ENCODE data around the gene ARHGAP25. TPM values are rescaled to one million over a fixed set of nuclear protein-coding genes. Genes with fewer than 3 reads are reported as not detected.

Gene ARHGAP25
- total and polyA plus RNA-seq, 4 donors = 17.1 to 43.0 (median 22.6) TPM

DNA sequence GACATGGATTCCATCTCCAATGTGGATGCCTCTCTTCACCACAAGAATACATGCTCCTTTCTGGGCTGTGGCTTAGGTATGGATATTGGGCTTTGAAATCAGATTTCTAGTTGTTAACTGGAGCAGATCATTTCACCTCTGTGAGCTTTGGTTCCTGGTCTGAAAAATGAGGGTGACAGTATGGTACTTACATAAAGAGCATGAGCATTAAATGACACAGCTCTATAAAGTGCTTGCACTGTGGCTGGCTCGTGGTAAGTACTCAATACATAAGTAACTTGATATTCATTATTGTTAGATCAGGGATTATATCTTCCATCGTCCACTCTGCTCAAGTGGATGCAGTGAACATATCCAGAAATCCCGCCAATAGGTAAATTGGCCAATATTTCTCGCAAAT lies 33.4 kb downstream of the ARHGAP25 start:
- no peaks in the 10 kb centered on the region for H3K27me3 ChIP-seq (ENCODE audit: control insufficient read depth in 3 of 3, insufficient read depth in 3 of 3, low read length in 2 of 3)
- no peak overlapping the region for H3K4me3 ChIP-seq
- H3K36me3 ChIP-seq (ENCODE audit: control insufficient read depth in 4 of 4, insufficient read depth in 4 of 4, low read length in 4 of 4) = no peaks in the 10 kb centered on the region
- no peak for DNase-seq
- TF ChIP-seq, protein P1, sequence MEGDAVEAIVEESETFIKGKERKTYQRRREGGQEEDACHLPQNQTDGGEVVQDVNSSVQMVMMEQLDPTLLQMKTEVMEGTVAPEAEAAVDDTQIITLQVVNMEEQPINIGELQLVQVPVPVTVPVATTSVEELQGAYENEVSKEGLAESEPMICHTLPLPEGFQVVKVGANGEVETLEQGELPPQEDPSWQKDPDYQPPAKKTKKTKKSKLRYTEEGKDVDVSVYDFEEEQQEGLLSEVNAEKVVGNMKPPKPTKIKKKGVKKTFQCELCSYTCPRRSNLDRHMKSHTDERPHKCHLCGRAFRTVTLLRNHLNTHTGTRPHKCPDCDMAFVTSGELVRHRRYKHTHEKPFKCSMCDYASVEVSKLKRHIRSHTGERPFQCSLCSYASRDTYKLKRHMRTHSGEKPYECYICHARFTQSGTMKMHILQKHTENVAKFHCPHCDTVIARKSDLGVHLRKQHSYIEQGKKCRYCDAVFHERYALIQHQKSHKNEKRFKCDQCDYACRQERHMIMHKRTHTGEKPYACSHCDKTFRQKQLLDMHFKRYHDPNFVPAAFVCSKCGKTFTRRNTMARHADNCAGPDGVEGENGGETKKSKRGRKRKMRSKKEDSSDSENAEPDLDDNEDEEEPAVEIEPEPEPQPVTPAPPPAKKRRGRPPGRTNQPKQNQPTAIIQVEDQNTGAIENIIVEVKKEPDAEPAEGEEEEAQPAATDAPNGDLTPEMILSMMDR (IDR thresholded peaks at IDR 0.05; ENCODE audit: control extremely low read depth, extremely low read depth) = no peak
- H3K27ac ChIP-seq (ENCODE audit: low read depth in 1 of 2, low read length in 1 of 2) = peak overlapping the region in 1 of 2 donors; percentile 82
- 87 to 93% methylated on average over 4 of the region's 4 CpGs for WGBS, 2 donors
- ATAC-seq (ENCODE audit: insufficient read depth, low FRiP score) = no peak
- no peaks in the 10 kb centered on the region for H3K9me3 ChIP-seq (ENCODE audit: control insufficient read depth in 4 of 4, insufficient read depth in 3 of 4, low read length in 3 of 4)
- no peak overlapping the region for H3K9ac ChIP-seq (ENCODE audit: insufficient read depth in 1 of 2, low read length in 2 of 2)
- peaks cover 14 to 37% (median 19%) of the 10 kb centered on the region in 5 donors for H3K4me1 ChIP-seq (ENCODE audit: control insufficient read depth in 5 of 5, insufficient read depth in 5 of 5, low read length in 5 of 5)

GRCh38 chr2:68768461-68768860 lies 33.9 kb downstream of the ARHGAP25 start:
- TF ChIP-seq, protein P1 (IDR thresholded peaks at IDR 0.05; ENCODE audit: control extremely low read depth, extremely low read depth) = no peak
- no peak overlapping the region for H3K9ac ChIP-seq (ENCODE audit: insufficient read depth in 1 of 2, low read length in 2 of 2)
- peaks cover 14 to 35% (median 19%) of the 10 kb centered on the region in 5 donors for H3K4me1 ChIP-seq (ENCODE audit: control insufficient read depth in 5 of 5, insufficient read depth in 5 of 5, low read length in 5 of 5)
- no peak overlapping the region for H3K4me3 ChIP-seq
- no peaks in the 10 kb centered on the region for H3K9me3 ChIP-seq (ENCODE audit: control insufficient read depth in 4 of 4, insufficient read depth in 3 of 4, low read length in 3 of 4)
- H3K36me3 ChIP-seq (ENCODE audit: control insufficient read depth in 4 of 4, insufficient read depth in 4 of 4, low read length in 4 of 4) = no peaks in the 10 kb centered on the region
- ATAC-seq (ENCODE audit: insufficient read depth, low FRiP score) (no peak), DNase-seq (no peak)
- peak overlapping the region in 1 of 2 donors; percentile 2 for H3K27ac ChIP-seq (ENCODE audit: low read depth in 1 of 2, low read length in 1 of 2)
- 63 to 74% methylated on average over 3 of the region's 3 CpGs for WGBS, 2 donors
- no peaks in the 10 kb centered on the region for H3K27me3 ChIP-seq (ENCODE audit: control insufficient read depth in 3 of 3, insufficient read depth in 3 of 3, low read length in 2 of 3)

DNA sequence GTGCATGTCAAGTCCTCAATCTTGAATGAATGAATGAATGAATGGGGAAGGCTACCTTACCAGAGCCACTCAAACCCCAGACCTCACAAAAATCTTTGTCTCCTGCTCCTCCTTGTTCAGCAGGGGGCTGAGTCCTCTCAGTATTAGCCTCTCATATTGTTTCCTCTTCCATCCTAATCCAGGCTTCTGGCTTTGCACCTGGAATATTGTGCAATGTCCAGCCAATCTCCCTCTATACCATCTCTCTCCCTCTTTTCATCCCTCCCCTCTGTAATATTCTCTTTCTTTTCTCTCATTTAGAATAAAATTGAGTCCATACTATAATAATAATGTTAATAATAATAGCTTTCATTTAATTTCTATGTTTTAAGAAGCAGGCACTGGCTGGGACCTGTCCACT lies 34.3 kb downstream of the ARHGAP25 start:
- no peak overlapping the region for H3K9ac ChIP-seq (ENCODE audit: insufficient read depth in 1 of 2, low read length in 2 of 2)
- no peak for DNase-seq
- TF ChIP-seq, protein P1 (IDR thresholded peaks at IDR 0.05; ENCODE audit: control extremely low read depth, extremely low read depth) = no peak
- no peaks in the 10 kb centered on the region for H3K9me3 ChIP-seq (ENCODE audit: control insufficient read depth in 4 of 4, insufficient read depth in 3 of 4, low read length in 3 of 4)
- no peak overlapping the region for H3K4me3 ChIP-seq
- no peaks in the 10 kb centered on the region for H3K36me3 ChIP-seq (ENCODE audit: control insufficient read depth in 4 of 4, insufficient read depth in 4 of 4, low read length in 4 of 4)
- peak overlapping the region in 1 of 2 donors; percentile 2 for H3K27ac ChIP-seq (ENCODE audit: low read depth in 1 of 2, low read length in 1 of 2)
- no peak for ATAC-seq (ENCODE audit: insufficient read depth, low FRiP score)
- no peaks in the 10 kb centered on the region for H3K27me3 ChIP-seq (ENCODE audit: control insufficient read depth in 3 of 3, insufficient read depth in 3 of 3, low read length in 2 of 3)
- H3K4me1 ChIP-seq (ENCODE audit: control insufficient read depth in 5 of 5, insufficient read depth in 5 of 5, low read length in 5 of 5) = peaks cover 14 to 32% (median 18%) of the 10 kb centered on the region in 5 donors

Data from lung (tissue), 12 donors.